ENCODE measurements around the gene NAB2. TPM values are rescaled to one million over a fixed set of nuclear protein-coding genes. Genes with fewer than 3 reads are reported as not detected.

The NAB2 gene
- polyA plus RNA-seq, 3 donors, result 1.00 to 8.3 (median 2.7) TPM

DNA sequence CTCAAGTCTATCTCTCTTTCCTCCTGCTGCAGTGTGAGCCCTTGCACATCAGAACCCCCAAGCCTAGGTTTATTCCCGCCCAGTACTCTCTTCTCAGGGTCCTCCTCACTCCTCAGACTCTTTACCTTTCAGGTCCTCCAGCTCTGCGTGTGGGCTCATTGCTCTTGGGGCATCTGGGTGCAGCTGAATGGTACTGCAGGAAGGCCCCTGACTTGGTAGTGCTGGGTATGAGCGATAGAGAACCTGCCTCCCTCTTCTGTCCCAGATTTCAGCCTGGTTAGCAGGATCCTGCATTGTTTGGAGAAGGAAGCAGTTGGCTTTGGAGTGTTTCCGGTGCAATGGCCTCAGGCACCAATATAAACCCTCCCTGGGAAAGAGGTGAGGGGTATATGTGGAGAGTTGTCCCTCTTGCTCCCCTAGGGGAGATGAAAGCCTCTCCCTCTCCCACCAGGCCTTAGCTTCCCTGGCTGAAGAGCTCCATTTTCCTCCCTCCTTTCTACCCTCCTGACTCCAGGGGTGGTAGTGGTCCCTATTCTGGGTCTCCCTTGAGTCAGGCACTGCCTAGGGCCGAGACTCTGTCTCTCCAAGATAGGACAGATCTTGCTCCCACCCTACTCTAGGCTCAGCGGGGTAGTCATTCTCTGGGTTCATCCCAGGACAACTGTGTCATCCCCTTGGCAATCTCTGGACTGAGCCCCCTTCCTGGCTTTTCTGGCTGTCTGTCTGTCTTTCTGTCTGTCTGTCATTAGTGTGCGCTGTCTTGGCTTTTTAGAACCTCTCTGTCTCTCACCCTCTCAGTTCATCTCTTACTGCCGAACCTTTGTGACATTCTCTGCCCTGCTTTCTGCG, 43.2 kb downstream of the NAB2 start:
- Histone ChIP-seq H3K9me3 (replicated peaks in 1 of 2; ENCODE audit: control insufficient read depth in 1 of 2, insufficient read depth in 1 of 2, low read length in 2 of 2) (no peaks in the 10 kb centered on the region), H2AFZ (ENCODE audit: insufficient read depth, low read depth, low read length, poor library complexity, severe bottlenecking) (no peak overlapping the region), H3K27ac (ENCODE audit: low read depth in 1 of 2, low read length in 2 of 2) (peak overlapping the region in 1 of 2 donors; percentile 45), H3K27me3 (ENCODE audit: control insufficient read depth in 2 of 2, insufficient read depth in 2 of 2, low read length in 2 of 2) (no peaks in the 10 kb centered on the region), H3K79me2 (ENCODE audit: insufficient read depth, low read length) (peaks cover 82% of the 10 kb centered on the region), H4K20me1 (ENCODE audit: insufficient read depth, low read length) (peaks cover 73% of the 10 kb centered on the region), H3K4me2 (replicated peaks; ENCODE audit: extremely low read depth, low read length, poor library complexity, severe bottlenecking) (peak overlapping the region; percentile 100), H3K9ac (ENCODE audit: insufficient read depth, low read length, poor library complexity, severe bottlenecking) (no peak overlapping the region), H3K36me3 (replicated peaks in 1 of 2; ENCODE audit: control insufficient read depth in 1 of 2, insufficient read depth in 2 of 2, low read length in 2 of 2) (peaks cover 24 to 57% of the 10 kb centered on the region in 2 donors), H3K4me3 (replicated peaks in 1 of 3; ENCODE audit: low read depth in 2 of 3, low read length in 3 of 3) (peak overlapping the region in 1 of 3 experiments; percentile 92), H3K4me1 (ENCODE audit: control insufficient read depth in 1 of 2, insufficient read depth in 2 of 2, low read length in 2 of 2) (peaks cover 42 to 75% of the 10 kb centered on the region in 2 donors)
- peak overlapping the region; percentile 93 to 95 for H3K4me3 Mint-ChIP-seq
- no peak for DNase-seq
- peaks cover 70% of the 10 kb centered on the region for H3K4me1 Mint-ChIP-seq
- peak overlapping the region in 6 of 7 donors; percentile 35 to 85 (median 51) for H3K27ac Mint-ChIP-seq
- TF ChIP-seq, protein P1, sequence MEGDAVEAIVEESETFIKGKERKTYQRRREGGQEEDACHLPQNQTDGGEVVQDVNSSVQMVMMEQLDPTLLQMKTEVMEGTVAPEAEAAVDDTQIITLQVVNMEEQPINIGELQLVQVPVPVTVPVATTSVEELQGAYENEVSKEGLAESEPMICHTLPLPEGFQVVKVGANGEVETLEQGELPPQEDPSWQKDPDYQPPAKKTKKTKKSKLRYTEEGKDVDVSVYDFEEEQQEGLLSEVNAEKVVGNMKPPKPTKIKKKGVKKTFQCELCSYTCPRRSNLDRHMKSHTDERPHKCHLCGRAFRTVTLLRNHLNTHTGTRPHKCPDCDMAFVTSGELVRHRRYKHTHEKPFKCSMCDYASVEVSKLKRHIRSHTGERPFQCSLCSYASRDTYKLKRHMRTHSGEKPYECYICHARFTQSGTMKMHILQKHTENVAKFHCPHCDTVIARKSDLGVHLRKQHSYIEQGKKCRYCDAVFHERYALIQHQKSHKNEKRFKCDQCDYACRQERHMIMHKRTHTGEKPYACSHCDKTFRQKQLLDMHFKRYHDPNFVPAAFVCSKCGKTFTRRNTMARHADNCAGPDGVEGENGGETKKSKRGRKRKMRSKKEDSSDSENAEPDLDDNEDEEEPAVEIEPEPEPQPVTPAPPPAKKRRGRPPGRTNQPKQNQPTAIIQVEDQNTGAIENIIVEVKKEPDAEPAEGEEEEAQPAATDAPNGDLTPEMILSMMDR (IDR thresholded peaks at IDR 0.05), result no peak
- H3K27me3 Mint-ChIP-seq (ENCODE audit: low read depth in 3 of 3), result peaks cover 0 to 10% (median 3%) of the 10 kb centered on the region in 3 donors
- peaks cover 52 to 65% of the 10 kb centered on the region in 2 donors for H3K36me3 Mint-ChIP-seq
- no peaks in the 10 kb centered on the region for H3K9me3 Mint-ChIP-seq
- WGBS (ENCODE audit: insufficient coverage), result 96% methylated on average over 5 of the region's 9 CpGs
- intact Hi-C loops (cut with micrococcal nuclease), result no loop called here

DNA sequence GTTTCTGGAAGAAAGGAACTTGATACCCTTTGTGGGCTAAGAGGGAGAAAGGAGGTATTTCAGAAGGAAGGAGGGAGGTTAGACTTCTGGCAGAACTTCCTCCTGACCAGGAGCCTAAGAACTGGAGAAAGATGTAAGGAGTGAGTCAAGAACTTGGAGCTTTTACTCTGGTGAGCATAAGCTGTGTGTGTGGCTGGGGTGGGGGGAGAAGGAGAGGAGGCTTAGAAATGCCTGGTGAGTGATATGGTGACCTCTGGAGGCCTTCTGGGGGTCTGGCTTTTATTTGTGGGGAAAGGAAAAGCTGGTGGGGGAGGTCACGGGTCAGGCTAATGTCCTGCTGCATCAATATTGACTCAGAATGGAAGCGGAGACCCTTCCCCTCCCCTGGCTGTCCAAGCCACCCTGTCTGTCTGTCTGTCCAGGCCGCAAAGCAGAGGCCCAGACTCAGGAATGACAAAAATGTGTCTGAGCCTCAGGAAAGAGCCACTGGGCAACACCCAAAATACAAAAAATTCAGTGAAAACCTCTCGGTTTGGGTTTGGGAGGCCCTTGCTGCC, 44.2 kb downstream of the NAB2 start:
- peaks cover 47 to 75% of the 10 kb centered on the region in 2 donors for H3K4me1 ChIP-seq (ENCODE audit: control insufficient read depth in 1 of 2, insufficient read depth in 2 of 2, low read length in 2 of 2)
- TF ChIP-seq, protein P1 (IDR thresholded peaks at IDR 0.05), result no peak
- no peak overlapping the region for H3K9ac ChIP-seq (ENCODE audit: insufficient read depth, low read length, poor library complexity, severe bottlenecking)
- peaks cover 24 to 62% of the 10 kb centered on the region in 2 donors for H3K36me3 ChIP-seq (replicated peaks in 1 of 2; ENCODE audit: control insufficient read depth in 1 of 2, insufficient read depth in 2 of 2, low read length in 2 of 2)
- H3K9me3 Mint-ChIP-seq, result no peaks in the 10 kb centered on the region
- H3K79me2 ChIP-seq (ENCODE audit: insufficient read depth, low read length), result peaks cover 90% of the 10 kb centered on the region
- peak overlapping the region in 1 of 3 experiments; percentile 92 for H3K4me3 ChIP-seq (replicated peaks in 1 of 3; ENCODE audit: low read depth in 2 of 3, low read length in 3 of 3)
- no peak for DNase-seq
- H3K36me3 Mint-ChIP-seq, result peaks cover 55 to 65% of the 10 kb centered on the region in 2 donors
- peaks cover 82% of the 10 kb centered on the region for H4K20me1 ChIP-seq (ENCODE audit: insufficient read depth, low read length)
- peak overlapping the region; percentile 2 to 95 for H3K4me3 Mint-ChIP-seq
- WGBS (ENCODE audit: insufficient coverage), result 93% methylated on average over 2 of the region's 4 CpGs
- H2AFZ ChIP-seq (ENCODE audit: insufficient read depth, low read depth, low read length, poor library complexity, severe bottlenecking), result no peak overlapping the region
- intact Hi-C loops (cut with micrococcal nuclease), result no loop called here
- peaks cover 75% of the 10 kb centered on the region for H3K4me1 Mint-ChIP-seq
- H3K27ac ChIP-seq (ENCODE audit: low read depth in 1 of 2, low read length in 2 of 2), result peak overlapping the region in 1 of 2 donors; percentile 45
- H3K9me3 ChIP-seq (replicated peaks in 1 of 2; ENCODE audit: control insufficient read depth in 1 of 2, insufficient read depth in 1 of 2, low read length in 2 of 2), result no peaks in the 10 kb centered on the region
- no peaks in the 10 kb centered on the region for H3K27me3 ChIP-seq (ENCODE audit: control insufficient read depth in 2 of 2, insufficient read depth in 2 of 2, low read length in 2 of 2)
- H3K4me2 ChIP-seq (replicated peaks; ENCODE audit: extremely low read depth, low read length, poor library complexity, severe bottlenecking), result peak overlapping the region; percentile 100
- peak overlapping the region in 6 of 7 donors; percentile 35 to 85 (median 62) for H3K27ac Mint-ChIP-seq
- peaks cover 0 to 14% (median 0%) of the 10 kb centered on the region in 3 donors for H3K27me3 Mint-ChIP-seq (ENCODE audit: low read depth in 3 of 3)
